ENCODE results near the gene MPL. TPM values are rescaled to one million over a fixed set of nuclear protein-coding genes. Genes with fewer than 3 reads are reported as not detected.

Gene MPL
- total RNA-seq, 1 experiment from 2014 or later, result not detected

- POLR2A ChIA-PET, result no interaction called here
- ATAC-seq, result no peak
Measured at GRCh38 chr1:43331688-43332087, 5.9 kb upstream of the MPL start.

More at GRCh38 chr1:43331688-43332087, 5.9 kb upstream of the MPL start:
- TF ChIP-seq CTCF (IDR thresholded peaks at IDR 0.05 in 2 of 3, conservative IDR thresholded peaks at IDR 0.05 in 1 of 3; ENCODE audit: borderline replicate concordance in 1 of 3, insufficient read depth in 1 of 3, low read depth in 2 of 3, low read length in 2 of 3) (no peak), CEBPB (IDR thresholded peaks at IDR 0.05; ENCODE audit: low read depth) (no peak), RAD21 (IDR thresholded peaks at IDR 0.05; ENCODE audit: low read depth) (no peak), EZH2 (IDR thresholded peaks at IDR 0.05) (no peak), EGR1 (IDR thresholded peaks at IDR 0.05; ENCODE audit: low read depth) (no peak), POLR2AphosphoS5 (IDR thresholded peaks at IDR 0.05; ENCODE audit: low read depth, low read length) (no peak), SRF (IDR thresholded peaks at IDR 0.05; ENCODE audit: low read depth) (no peak), EZH2phosphoT487 (IDR thresholded peaks at IDR 0.05; ENCODE audit: borderline replicate concordance) (no peak), ZFX (IDR thresholded peaks at IDR 0.05) (no peak), YY1 (IDR thresholded peaks at IDR 0.05; ENCODE audit: extremely low read depth, insufficient replicate concordance, low read depth, low read length) (no peak), JUND (IDR thresholded peaks at IDR 0.05) (no peak), FOSL1 (IDR thresholded peaks at IDR 0.05; ENCODE audit: low read depth) (no peak), SP1 (IDR thresholded peaks at IDR 0.05; ENCODE audit: low read depth) (no peak), ELF1 (IDR thresholded peaks at IDR 0.05; ENCODE audit: borderline replicate concordance, low read depth) (no peak), ATF3 (IDR thresholded peaks at IDR 0.05) (no peak), SIN3A (IDR thresholded peaks at IDR 0.05; ENCODE audit: low read depth) (no peak), REST (IDR thresholded peaks at IDR 0.05; ENCODE audit: low read depth) (no peak), TCF7L2 (IDR thresholded peaks at IDR 0.05; ENCODE audit: borderline replicate concordance, extremely low read depth, insufficient read depth, insufficient read length) (no peak), MAX (IDR thresholded peaks at IDR 0.05) (no peak)
- H3K4me3 ChIP-seq (replicated peaks in 1 of 2; ENCODE audit: low read depth in 1 of 2, low read length in 2 of 2), result no peak overlapping the region
- no peak overlapping the region for H3K4me2 ChIP-seq (ENCODE audit: low read length)
- CTCF ChIA-PET, result no interaction called here
- H3K79me2 ChIP-seq (ENCODE audit: insufficient read depth, low read length), result no peaks in the 10 kb centered on the region
- peaks cover 0 to 11% of the 10 kb centered on the region in 2 experiments; a peak in 2 of 4 replicates for H3K9me3 ChIP-seq (ENCODE audit: control insufficient read depth in 1 of 2, insufficient read depth in 1 of 2, low read depth in 1 of 2, low read length in 2 of 2)
- peaks cover 10 to 15% of the 10 kb centered on the region in 2 experiments for H3K4me1 ChIP-seq (ENCODE audit: control insufficient read depth in 1 of 2, insufficient read depth in 2 of 2, low read length in 2 of 2)
- H3K36me3 ChIP-seq (ENCODE audit: control insufficient read depth in 1 of 2, insufficient read depth in 2 of 2, low read length in 2 of 2), result no peaks in the 10 kb centered on the region
- no peaks in the 10 kb centered on the region for H4K20me1 ChIP-seq (ENCODE audit: insufficient read depth)
- intact Hi-C loops (cut with micrococcal nuclease), result no loop called here
- no peak for DNase-seq (ENCODE audit: low read depth, low spot score)
- RAD21 ChIA-PET (ENCODE audit: low non-redundant PET in 1 of 2, low total read pairs in 2 of 2, uncharacterized antibody in 2 of 2, unreplicated experiment in 2 of 2), result no interaction called here
- H2AFZ ChIP-seq (ENCODE audit: low read depth, low read length, poor library complexity, severe bottlenecking), result no peak overlapping the region
- no peaks in the 10 kb centered on the region for H3K9me2 ChIP-seq (ENCODE audit: insufficient read depth)
- no peak overlapping the region for H3K9ac ChIP-seq (ENCODE audit: low read length)
- no peak overlapping the region for H3K27ac ChIP-seq (ENCODE audit: low read depth, low read length)
- H3K27me3 ChIP-seq (ENCODE audit: insufficient read depth, low read length), result no peaks in the 10 kb centered on the region
- BruUV-seq (replicated peaks), result no TSS peak
